Measurements from ENCODE around the gene UNC119B.

UNC119B gene

GRCh38 chr12:120688527-120689071 is 21.7 kb upstream of the UNC119B start:
- DNase-seq (ENCODE audit: low spot score) = peak; percentile 41

DNA sequence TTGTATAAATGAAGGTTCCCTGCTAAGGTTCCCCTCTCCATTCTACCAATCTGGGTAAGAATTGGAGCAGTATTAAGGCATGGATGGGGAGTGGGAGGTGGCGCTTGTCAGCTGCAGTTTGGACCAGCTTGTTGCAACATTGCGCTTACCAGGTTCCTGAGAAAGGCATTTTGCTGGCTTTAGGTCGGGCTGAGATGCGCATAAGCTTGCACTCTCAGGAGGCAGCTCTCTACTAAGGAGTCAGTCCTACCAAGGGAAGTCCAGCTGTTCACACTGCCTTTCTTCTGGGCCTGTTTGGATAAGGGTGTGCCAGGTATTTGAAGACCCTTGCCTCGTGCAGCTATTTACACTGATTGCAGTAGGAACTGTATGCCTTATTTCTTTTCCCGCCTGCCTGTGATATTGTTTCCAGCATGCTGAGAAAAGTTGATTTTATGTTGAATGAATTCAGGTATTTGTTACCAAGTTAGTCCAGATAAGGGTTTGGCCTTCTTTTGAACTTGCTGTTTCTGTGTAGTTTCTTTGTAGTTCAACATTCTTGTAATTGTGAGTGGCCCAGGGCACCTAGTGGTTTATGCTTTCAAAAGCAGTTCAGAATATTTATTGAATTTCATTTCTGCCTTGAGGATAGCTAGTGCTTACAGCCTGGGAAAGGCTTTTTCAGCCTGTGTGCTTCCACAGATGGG is 20.7 kb upstream of the UNC119B start:
- DNase-seq (ENCODE audit: low spot score) = no peak

GRCh38 chr12:120690083-120690450 is 20.2 kb upstream of the UNC119B start:
- DNase-seq (ENCODE audit: low spot score) = no peak

DNA sequence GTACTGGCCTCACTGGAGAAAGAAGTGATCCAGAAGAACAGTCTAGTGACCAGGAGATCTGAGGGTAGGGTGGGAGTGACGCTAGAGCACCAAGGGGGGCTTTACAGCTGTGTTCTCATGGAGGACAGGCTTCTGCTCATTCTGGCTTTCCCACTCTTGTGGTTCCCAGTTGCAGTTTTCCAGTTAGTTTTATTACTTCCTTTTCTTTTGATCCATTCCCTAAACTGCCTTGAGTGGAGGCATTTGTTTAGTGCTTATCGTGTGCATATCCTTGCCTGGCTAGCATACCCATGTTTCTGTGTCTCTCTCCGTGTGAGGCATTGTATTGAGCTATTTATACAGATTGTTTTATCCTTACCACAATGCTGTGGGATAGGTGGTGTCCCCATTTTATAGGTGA is 19.3 kb upstream of the UNC119B start:
- DNase-seq (ENCODE audit: low spot score) = no peak

- no peak for DNase-seq (ENCODE audit: low spot score)
These were observed 17.7 kb upstream of the UNC119B start for GRCh38 chr12:120692524-120693033.

GRCh38 chr12:120693848-120694247 is 16.4 kb upstream of the UNC119B start:
- DNase-seq (ENCODE audit: low spot score) = no peak

GRCh38 chr12:120696626-120697025 is 13.6 kb upstream of the UNC119B start:
- DNase-seq (ENCODE audit: low spot score) = no peak

- no peak for DNase-seq (ENCODE audit: low spot score)
These were observed 12.9 kb upstream of the UNC119B start for GRCh38 chr12:120697344-120697743.

- no peak for DNase-seq (ENCODE audit: low spot score)
These were observed 11.6 kb upstream of the UNC119B start for GRCh38 chr12:120698665-120699064.

DNA sequence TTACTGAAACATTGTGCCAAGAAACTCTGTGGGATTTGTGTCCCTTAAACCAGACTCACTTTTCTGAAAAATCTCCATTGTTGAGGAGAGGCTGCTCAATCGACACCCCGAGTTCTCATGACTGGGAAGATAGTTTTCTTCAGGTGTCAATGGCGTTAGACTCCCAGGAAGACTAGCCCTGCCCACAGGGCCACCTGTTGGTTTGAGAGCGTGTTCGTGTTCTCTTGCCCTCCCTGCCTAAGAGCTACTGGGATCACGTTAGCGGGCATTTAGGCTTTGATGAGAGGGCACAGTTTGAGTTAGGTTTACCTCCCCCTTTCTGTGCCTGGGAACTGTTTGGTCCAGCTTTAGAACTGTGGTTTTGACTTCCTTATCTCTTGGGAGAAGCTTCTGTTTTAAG is 10.7 kb upstream of the UNC119B start:
- DNase-seq (ENCODE audit: low spot score) = no peak

DNA sequence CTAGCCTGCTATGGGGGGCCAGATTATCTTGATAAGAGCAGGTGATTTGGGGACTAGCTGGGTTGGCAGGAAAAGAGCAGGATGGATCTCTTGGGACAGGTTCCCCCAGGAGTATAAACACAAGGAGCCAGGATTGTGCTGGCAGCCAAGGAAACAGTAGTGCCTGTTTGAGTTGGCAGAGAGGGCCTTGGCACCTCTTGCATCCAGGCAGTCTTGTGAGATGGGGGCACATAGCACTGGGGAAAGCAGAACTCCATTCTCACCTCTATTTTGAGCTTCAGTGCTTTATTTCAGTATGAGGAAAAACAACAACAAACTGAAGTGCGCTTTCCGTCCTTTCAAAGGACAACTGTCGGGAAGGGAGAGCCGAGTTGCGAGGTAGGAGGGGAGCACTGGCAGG is 9.4 kb upstream of the UNC119B start:
- no peak for DNase-seq (ENCODE audit: low spot score)

GRCh38 chr12:120702637-120703036 is 7.6 kb upstream of the UNC119B start:
- DNase-seq (ENCODE audit: low spot score) = no peak

DNA sequence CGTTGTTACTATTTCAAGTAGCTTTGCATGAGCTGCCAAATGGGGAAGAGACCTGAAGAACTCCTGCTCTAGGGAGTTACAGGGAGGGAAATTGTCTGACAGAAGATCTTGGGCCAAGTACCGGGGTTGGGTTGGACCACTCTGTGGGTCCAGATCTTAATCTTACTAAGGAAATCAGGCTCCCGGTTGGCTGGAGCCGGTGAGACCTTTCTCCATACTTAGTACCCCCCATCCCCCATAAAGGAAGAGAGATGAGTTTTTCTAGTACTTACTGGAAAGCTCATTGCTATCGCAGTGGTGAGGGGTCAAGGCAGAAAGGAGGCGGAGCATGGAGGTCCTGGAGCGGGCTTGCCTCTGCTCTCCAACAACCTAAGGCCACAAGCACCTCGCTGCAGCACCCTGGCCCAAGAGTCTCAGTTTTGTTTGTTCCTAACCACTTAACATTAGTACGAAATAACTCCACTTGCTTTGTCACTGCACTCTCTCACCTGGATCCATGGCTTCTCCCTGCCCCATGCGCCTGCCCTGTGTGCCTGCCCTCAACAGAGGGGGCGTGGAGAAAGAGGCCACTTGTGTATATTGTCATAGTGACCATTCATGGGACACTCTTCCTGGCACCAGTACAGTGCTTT is 6.8 kb upstream of the UNC119B start:
- no peak for DNase-seq (ENCODE audit: low spot score)

DNA sequence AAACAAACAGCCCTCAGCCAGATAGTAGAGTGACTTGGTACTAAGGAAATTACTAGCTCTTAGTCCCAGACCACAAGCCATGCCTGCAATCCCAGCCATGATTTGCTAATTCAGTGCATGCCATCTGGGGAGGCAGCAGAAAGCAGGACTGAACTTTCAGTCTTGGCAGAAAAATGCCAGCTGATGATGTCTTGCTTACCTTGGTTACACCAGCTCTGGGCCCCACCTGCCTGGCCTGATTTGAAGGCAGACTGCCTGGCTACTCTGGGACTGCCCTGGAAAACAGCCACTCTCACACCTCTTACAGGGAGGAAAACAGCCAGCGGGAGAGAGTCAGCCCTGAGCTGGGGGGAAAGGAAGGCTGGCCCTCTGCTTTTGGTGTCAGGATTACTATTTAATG is 4.6 kb upstream of the UNC119B start:
- no peak for DNase-seq (ENCODE audit: low spot score)

- no peak for DNase-seq (ENCODE audit: low spot score)
These were observed 4.2 kb upstream of the UNC119B start for GRCh38 chr12:120706029-120706428.

DNA sequence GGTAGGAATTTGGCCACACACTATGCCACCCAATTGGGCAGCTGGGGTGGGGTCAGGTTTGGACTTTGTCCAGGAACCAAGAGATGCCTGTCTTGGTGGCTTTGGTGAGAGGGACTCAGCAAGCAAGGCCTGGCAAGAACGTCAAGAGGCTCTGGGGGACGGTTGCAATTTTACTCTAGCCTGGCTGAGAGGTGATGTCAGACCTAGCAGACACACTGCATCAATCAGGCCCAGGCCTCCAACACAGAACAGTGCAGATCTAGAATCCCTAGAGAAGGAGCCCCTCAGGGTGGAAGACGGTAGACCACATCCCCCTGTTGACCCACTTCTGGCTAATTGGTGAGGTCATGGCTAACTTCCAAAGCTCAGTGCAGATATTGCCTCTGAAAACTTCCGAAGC is 1.6 kb upstream of the UNC119B start:
- DNase-seq (ENCODE audit: low spot score) = no peak

DNA sequence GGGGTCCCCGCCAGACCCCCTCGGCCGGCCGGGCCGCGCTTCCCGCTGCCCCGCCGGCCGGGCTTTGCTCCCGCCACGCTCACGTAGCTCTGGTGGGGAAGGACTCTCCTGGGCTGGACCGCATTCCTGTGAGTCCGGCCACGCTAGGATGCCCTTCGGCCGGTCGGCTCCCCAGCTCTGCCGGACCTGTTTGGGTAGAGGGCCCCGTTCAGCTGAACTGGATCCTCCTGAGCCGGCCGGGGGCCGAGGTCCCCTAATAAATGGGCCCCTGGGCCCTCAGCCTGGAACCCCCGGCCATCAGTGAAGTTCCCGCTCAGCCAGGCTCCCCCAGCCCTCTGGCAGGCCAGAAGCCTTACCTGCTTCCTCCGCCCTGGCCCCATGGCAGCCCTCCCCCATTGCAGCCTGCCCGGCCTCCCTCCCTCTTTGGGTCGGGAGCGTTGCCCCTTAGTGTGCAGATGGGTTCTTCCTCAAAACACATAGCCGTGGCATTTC is 593 bp downstream of the UNC119B start:
- no peak for DNase-seq (ENCODE audit: low spot score)

DNA sequence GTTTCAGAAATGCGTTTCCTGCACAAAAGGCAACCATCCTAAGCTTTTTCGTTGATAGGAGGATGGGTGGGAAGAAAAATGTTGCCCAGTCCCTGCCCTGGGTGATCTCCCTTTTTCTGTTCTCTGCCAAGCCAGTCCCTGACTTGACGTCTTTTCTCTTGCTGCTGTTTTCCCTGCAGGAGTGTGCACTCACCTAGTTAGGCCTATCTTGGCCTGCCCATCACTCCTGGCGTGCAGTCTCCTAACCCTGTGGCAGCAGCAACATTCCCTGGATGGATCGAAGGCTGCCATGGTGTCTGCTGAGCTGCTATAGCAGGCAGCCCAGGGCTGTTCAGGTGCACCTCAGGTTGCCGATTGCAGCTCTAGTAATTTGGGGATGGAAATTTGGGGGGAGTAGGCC is 1.2 kb downstream of the UNC119B start:
- no peak for DNase-seq (ENCODE audit: low spot score)

GRCh38 chr12:120712610-120713009 is 2.4 kb downstream of the UNC119B start:
- no peak for DNase-seq (ENCODE audit: low spot score)

DNA sequence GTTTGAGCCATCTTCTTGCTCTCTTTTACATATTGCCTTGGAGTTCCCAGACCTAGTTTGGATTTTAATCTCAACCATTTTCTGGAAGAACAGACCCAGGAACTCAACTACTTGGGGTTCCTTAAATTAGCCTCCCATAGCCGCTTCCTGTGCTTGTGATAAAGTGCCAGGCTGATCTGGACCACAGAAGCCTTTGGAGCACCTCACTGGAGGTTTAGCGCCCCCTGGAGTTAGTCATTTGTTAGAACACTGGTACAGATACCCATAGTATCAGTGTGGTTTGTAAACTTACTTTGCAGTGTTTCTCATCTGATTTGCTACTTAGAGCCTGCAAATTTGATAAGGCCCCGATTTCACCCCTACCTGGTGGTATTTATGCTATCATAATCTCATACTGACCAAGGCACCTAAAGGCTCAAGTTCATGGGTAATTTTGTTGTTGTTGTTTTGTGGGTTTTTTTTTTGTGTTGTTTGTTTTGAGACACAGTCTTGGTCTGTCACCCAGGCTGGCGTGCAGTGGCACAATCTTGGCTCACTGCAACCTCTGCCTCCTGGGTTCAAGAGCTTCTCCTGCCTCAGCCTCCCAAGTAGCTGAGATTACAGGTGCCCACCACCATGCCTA is 3.7 kb downstream of the UNC119B start:
- DNase-seq (ENCODE audit: low spot score) = peak; percentile 90

- DNase-seq (ENCODE audit: low spot score) = no peak
These were observed 7.8 kb downstream of the UNC119B start for GRCh38 chr12:120718055-120718454.

GRCh38 chr12:120719072-120719471 is 8.8 kb downstream of the UNC119B start:
- DNase-seq (ENCODE audit: low spot score) = no peak

All from LoVo (cell line).